GM12891 (cell line): ENCODE results near the gene CABP7.

ENCODE experiments used
- DNase-seq: peaks from one replicate; pipeline ENCODE4 v3.0.0; 2011; ENCODE audit warnings: low spot score; ENCODE audit not compliant: insufficient read length
- FAIRE-seq: peaks from 2 replicates; lab custom pipeline; 2011; peaks lifted over from hg19 to GRCh38; lab: Jason Lieb, UNC
- PAX5 ChIP-seq: IDR thresholded peaks from 2 replicates; pipeline ENCODE4 v1.6.1; 2011; ENCODE audit warnings: low read length, moderate library complexity, mild to moderate bottlenecking; ENCODE audit not compliant: insufficient read depth, severe bottlenecking
- POLR2A ChIP-seq: IDR thresholded peaks from 2 replicates; pipeline ENCODE4 v1.6.1; 2011; ENCODE audit warnings: low read depth, low read length, control low read depth
- POLR2AphosphoS5 ChIP-seq: IDR thresholded peaks from 2 replicates; pipeline ENCODE4 v1.6.1; 2011; ENCODE audit warnings: low read depth, low read length, control low read depth
- POU2F2 ChIP-seq: IDR thresholded peaks from 2 replicates; pipeline ENCODE4 v1.6.1; 2011; ENCODE audit warnings: low read depth, mild to moderate bottlenecking, control low read depth, low read length, moderate library complexity
- SPI1 ChIP-seq: IDR thresholded peaks from 2 replicates; pipeline ENCODE4 v1.6.1; 2011; ENCODE audit warnings: low read depth, low read length, control low read depth
- TAF1 ChIP-seq: IDR thresholded peaks from 2 replicates; pipeline ENCODE4 v1.6.1; 2011; ENCODE audit warnings: low read depth, low read length, control low read depth

Gene CABP7

DNA sequence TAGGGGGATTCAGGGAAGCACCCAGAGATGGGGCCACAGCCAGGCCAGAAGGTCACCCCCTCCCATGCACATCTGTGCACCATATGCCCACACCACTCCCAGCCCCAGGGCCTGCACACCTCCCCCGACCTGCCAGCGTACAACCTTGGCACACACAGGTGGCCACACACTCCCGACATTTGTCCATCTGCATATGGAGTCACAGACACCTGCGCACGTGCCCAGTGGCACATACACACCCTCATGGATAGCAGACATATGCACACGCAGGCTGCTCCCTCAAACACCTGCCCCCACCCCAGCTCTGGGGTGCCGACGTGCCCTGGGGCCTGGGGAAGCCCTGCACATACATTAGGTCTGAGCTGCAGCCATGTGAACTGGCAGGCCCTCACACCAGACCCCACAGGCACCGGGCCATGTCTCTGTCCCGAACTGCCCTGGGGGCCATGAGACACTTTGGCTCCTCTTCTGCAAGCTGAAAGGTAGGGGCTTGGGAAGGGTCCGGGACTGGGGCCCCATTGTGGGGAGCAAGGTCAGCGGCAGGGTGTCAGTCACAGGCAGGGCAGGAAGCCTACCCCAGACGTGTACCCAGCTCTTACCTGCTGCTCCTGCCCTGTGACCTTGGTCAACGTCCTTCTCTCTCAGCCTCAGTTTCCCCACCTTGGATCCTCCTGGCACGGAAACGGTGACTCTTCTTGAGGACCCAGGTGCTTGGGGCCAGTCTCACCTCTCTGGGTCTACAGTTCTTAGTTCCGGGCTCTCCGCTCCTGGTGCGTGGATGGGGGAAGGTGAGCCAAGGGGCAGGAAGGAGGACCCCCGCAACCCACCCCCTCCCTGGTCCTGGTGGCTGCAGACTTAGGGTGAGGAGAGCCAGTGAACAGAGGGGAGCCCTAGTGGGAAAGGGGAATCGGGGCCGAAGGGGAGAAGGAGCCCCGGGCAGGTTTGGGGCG lies 579 bp upstream of the CABP7 start:
- DNase-seq (no peak), FAIRE-seq (no peak)
- TF ChIP-seq POLR2AphosphoS5 (no peak), PAX5 (no peak), POU2F2 (no peak), TAF1 (no peak)

DNA sequence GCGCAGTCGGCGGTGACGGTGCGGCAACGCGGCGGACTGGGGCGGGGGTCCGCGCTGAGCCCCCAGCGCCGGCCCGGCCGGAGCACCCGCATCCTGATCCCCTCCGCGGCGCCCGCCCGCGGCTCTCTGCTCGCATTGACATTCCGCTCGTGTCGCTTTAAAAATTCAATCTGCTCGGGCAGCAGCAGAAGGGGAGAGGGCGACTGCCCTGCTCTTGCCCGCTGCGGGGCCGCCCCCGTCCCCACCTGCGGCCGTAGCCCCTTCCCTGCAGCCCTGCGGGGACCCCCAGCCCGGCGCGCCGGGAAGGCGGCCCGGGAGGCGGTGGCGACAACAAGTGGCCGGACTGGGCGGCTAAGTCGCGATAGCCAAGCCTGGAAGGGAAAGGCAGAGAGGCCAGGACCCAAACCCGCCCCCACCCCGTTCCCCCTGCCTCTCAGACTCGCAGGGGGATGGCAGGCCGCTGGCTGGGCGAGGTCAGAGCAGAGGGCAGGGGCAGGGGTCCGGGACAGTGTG lies 1.1 kb downstream of the CABP7 start:
- FAIRE-seq, result no peak
- no peak for DNase-seq
- TF ChIP-seq POLR2AphosphoS5 (no peak), POLR2A (no peak), SPI1 (no peak), PAX5 (no peak), POU2F2 (no peak), TAF1 (no peak)

DNA sequence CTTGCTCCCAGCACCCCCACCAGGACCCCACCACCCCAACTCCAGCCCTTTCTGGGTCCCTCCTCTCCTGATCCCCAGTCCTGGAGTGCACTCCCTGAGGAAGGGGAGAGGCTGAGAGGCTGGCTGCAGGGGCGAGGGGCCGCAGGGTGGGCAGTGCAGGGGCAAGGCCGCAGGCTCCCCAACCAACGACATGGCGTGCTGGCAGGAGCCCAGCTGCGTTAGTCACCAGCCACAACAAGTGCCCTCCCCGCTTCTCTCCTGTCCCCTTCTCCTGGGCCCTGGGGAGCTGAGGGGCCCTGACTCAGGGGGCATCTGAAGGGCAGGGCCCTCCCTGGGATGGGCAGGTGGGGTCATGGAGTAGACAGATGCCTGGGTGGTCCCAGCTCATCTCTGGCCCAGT lies 2.3 kb downstream of the CABP7 start:
- TF ChIP-seq POLR2AphosphoS5 (no peak), PAX5 (no peak), POU2F2 (no peak), SPI1 (no peak), TAF1 (no peak), POLR2A (no peak)
- FAIRE-seq (no peak), DNase-seq (no peak)

DNA sequence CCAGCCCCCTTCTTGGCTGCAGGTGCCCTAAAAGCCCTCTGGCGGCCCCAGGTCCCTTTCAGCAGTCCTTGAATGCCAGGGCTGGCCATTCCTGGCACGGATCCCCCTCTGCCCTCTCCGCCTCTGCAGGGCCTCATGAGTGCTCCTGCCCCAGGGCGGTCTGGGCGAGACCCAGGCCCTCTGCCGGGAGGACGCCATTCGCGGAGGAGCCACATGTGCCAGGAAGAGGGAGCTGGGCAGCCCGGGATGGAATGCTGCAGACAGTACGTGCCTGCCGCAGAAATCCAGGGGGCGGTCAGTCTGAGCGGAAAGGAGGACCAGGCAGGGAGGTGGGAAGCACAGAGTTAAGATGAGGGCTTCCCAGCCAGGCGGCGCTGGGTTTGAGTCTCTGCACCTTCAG lies 2.8 kb downstream of the CABP7 start:
- TF ChIP-seq PAX5, result no peak
- no peak for TF ChIP-seq POU2F2
- no peak for TF ChIP-seq SPI1
- no peak for TF ChIP-seq TAF1
- no peak for TF ChIP-seq POLR2AphosphoS5
- TF ChIP-seq POLR2A, result no peak
- no peak for FAIRE-seq

DNA sequence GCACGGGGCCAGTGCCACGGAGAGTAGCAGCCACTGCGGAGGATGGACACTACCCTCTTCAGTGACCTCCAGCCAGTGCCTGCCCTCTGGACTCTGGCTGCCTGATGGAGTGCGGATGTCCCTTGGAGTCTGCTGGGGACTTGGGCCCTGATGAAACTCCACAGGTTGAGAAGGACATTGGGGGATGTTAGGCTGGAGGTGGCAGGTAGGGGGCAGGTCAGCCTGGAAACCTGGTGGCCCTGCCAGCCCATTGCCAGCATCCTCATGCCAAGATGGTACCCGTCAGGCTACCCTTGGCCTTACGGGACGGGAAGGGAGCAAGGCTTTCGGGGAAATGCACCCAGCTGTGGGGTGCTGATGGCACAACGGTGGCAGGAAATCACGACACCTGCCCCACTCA lies 4.0 kb downstream of the CABP7 start:
- TF ChIP-seq SPI1 (no peak), POU2F2 (no peak), POLR2AphosphoS5 (no peak), PAX5 (no peak), TAF1 (no peak), POLR2A (no peak)
- no peak for FAIRE-seq

More for the DNA sequence above, 2.8 kb downstream of the CABP7 start:
- DNase-seq, result no peak

DNA sequence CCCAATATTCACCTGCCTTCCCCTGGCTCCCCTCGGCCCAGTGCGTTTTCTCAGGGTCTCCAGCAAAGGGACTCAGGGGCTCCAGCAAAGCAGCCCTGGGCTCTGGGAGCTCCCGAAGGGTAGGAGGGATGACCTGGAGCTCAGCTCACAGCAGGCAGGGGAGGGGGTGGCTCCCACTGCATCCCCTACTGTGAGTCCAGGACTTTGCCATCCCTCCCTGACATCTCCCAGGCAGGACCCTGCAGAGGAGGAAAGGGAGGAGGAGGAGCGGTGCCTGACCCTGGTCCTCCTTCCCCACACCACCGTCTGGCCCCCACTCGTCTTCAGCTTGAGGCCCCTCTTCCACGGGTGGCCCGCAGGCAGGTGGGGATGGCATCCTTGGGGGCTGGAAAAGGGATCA lies 5.0 kb downstream of the CABP7 start:
- no peak for FAIRE-seq
- TF ChIP-seq PAX5, result no peak
- DNase-seq, result no peak

More for the DNA sequence above, 4.0 kb downstream of the CABP7 start:
- DNase-seq, result no peak

DNA sequence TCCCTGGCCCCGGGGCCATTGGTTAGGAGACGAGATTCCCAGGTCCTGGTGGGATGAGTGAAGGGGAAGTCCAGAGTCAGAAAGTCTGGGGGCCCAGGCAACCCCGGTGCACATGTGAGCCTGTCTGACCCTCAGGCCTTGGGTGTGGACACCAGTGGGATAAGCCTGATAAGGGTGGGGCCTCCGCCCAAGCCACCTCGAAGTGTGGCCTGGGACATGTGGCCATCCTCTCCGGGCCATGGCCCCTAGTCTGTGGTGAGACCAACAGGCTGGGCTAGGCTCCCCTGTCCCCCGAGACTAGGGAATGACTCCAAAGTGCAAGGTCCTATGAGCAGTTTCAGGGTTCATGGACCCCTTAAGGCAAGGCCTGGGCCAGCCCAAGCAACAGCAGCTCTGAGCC lies 6.3 kb downstream of the CABP7 start:
- DNase-seq, result no peak
- no peak for TF ChIP-seq TAF1
- TF ChIP-seq POU2F2, result no peak
- TF ChIP-seq PAX5, result no peak
- no peak for TF ChIP-seq SPI1
- TF ChIP-seq POLR2AphosphoS5, result no peak
- TF ChIP-seq POLR2A, result no peak
- no peak for FAIRE-seq

DNA sequence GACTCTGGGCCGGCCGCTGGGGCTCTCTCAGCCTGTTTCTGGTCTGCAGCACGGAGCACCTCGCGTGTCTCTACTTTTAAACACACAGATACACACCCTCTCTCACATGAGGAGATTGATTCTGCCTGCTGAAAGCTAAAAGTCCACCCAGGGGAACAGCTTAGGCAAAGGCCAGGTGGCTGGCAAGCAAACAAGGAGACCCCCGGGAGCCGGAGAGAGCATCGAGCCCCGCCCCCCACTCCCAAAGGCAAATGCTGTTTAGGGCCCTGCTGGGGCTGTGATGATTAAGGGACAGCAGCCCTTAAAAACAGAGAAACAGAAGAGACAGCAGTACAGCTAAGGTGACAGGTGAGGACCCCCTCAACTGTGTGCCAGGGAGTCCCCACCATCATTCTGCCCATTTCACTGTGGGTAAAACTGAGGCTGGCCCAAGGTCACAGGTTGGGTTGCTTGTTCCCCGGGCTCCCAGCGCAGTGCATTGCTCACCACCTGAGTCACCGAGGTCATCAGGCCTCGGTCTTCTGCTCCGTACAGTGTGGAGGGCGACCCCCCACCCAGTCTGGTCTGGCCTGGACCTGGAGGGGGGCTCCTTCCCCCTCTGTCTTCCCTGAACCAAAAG lies 6.8 kb downstream of the CABP7 start:
- DNase-seq (no peak), FAIRE-seq (no peak)
- TF ChIP-seq POU2F2 (no peak), TAF1 (no peak), SPI1 (no peak), PAX5 (no peak), POLR2AphosphoS5 (no peak)

DNA sequence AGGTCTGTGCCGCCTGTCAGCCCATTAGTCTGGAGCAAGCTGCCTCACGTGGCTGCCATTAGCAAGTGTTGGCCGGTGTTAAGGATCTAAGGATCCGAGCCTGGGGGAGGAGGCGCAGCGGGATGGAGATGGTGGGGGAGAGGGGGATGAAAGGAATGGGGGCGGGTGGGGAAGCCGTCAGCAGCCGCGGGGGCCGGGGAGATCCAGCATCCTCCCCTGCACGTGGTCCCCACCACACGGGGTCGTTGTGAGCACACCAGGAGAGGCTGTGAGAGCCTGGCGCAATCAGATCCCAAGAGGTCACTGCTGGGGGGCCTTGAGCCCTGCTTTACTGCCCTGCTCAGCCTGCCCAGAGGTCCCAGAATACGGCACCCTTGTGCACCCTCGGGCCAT lies 7.3 kb downstream of the CABP7 start:
- FAIRE-seq (peak; percentile 9), DNase-seq (peak; percentile 71)
- TF ChIP-seq TAF1, result no peak
- TF ChIP-seq POU2F2, result no peak
- TF ChIP-seq POLR2A, result no peak
- no peak for TF ChIP-seq PAX5
- TF ChIP-seq SPI1, result no peak
- TF ChIP-seq POLR2AphosphoS5, result no peak
